ENCODE data around the gene MXD1. TPM values are rescaled to one million over a fixed set of nuclear protein-coding genes. Genes with fewer than 3 reads are reported as not detected.

The MXD1 gene
- total and polyA plus RNA-seq, 4 donors, result 1.4 to 8.5 (median 5.8) TPM

- H3K9me3 ChIP-seq (ENCODE audit: control insufficient read depth in 4 of 4, low read length in 3 of 4), result no peaks in the 10 kb centered on the region
- H3K9ac ChIP-seq (ENCODE audit: low read depth in 1 of 2, low read length in 2 of 2), result no peak overlapping the region
- H3K4me1 ChIP-seq (ENCODE audit: control insufficient read depth in 4 of 4, insufficient read depth in 4 of 4, low read length in 3 of 4), result peaks cover 0 to 8% (median 3%) of the 10 kb centered on the region in 4 donors
- H3K27me3 ChIP-seq (ENCODE audit: control insufficient read depth in 4 of 4, insufficient read depth in 4 of 4, low read length in 3 of 4), result no peaks in the 10 kb centered on the region
- peaks cover 17 to 42% (median 32%) of the 10 kb centered on the region in 4 donors for H3K36me3 ChIP-seq (ENCODE audit: control insufficient read depth in 4 of 4, insufficient read depth in 3 of 4, low read depth in 1 of 4, low read length in 3 of 4)
- no peak overlapping the region for H3K4me3 ChIP-seq (ENCODE audit: low read depth in 1 of 3, low read length in 3 of 3)
- H3K27ac ChIP-seq (ENCODE audit: low read depth in 1 of 2, low read length in 2 of 2), result no peak overlapping the region
- WGBS, result 89% methylated on average over 11 of the region's 11 CpGs
- TF ChIP-seq CTCF (IDR thresholded peaks at IDR 0.05; ENCODE audit: low read depth, low read length, missing input control) (no peak), FOXA2 (IDR thresholded peaks at IDR 0.05) (no peak), RAD21 (IDR thresholded peaks at IDR 0.05) (no peak), FOXA1 (IDR thresholded peaks at IDR 0.05) (no peak), GABPA (IDR thresholded peaks at IDR 0.05 in 1 of 2, conservative IDR thresholded peaks at IDR 0.05 in 1 of 2) (no peak), NR2F2 (IDR thresholded peaks at IDR 0.05) (no peak), SP1 (IDR thresholded peaks at IDR 0.05) (no peak), ZBTB33 (IDR thresholded peaks at IDR 0.05) (no peak), HNF4A (conservative IDR thresholded peaks at IDR 0.05) (no peak)
- DNase-seq (ENCODE audit: low spot score), result no peak
These were observed 22.0 kb downstream of the MXD1 start for GRCh38 chr2:69936906-69937305.

DNA sequence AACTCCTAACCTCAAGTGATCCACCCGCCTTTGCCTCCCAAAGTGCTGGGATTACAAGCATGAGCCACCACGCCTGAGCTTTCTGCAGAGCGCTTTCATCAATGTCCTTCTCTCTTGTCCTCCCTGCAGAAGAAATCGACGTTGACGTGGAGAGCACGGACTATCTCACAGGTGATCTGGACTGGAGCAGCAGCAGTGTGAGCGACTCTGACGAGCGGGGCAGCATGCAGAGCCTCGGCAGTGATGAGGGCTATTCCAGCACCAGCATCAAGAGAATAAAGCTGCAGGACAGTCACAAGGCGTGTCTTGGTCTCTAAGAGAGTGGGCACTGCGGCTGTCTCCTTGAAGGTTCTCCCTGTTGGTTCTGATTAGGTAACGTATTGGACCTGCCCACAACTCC, 23.1 kb downstream of the MXD1 start:
- Histone ChIP-seq H3K9ac (ENCODE audit: low read depth in 1 of 2, low read length in 2 of 2) (no peak overlapping the region), H3K36me3 (ENCODE audit: control insufficient read depth in 4 of 4, insufficient read depth in 3 of 4, low read depth in 1 of 4, low read length in 3 of 4) (peaks cover 15 to 50% (median 37%) of the 10 kb centered on the region in 4 donors), H3K9me3 (ENCODE audit: control insufficient read depth in 4 of 4, low read length in 3 of 4) (no peaks in the 10 kb centered on the region), H3K27ac (ENCODE audit: low read depth in 1 of 2, low read length in 2 of 2) (no peak overlapping the region), H3K4me3 (ENCODE audit: low read depth in 1 of 3, low read length in 3 of 3) (no peak overlapping the region), H3K27me3 (ENCODE audit: control insufficient read depth in 4 of 4, insufficient read depth in 4 of 4, low read length in 3 of 4) (no peaks in the 10 kb centered on the region), H3K4me1 (ENCODE audit: control insufficient read depth in 4 of 4, insufficient read depth in 4 of 4, low read length in 3 of 4) (peaks cover 0 to 8% (median 3%) of the 10 kb centered on the region in 4 donors)
- 98% methylated on average over 14 of the region's 14 CpGs for WGBS
- TF ChIP-seq ZBTB33 (IDR thresholded peaks at IDR 0.05), result no peak
- no peak for TF ChIP-seq RXRA (IDR thresholded peaks at IDR 0.05)
- no peak for TF ChIP-seq TAF1 (conservative IDR thresholded peaks at IDR 0.05)
- no peak for TF ChIP-seq FOXA1 (IDR thresholded peaks at IDR 0.05)
- TF ChIP-seq NR2F2 (IDR thresholded peaks at IDR 0.05), result no peak
- TF ChIP-seq YY1 (IDR thresholded peaks at IDR 0.05), result no peak
- TF ChIP-seq SP1 (IDR thresholded peaks at IDR 0.05), result no peak
- no peak for TF ChIP-seq GABPA (IDR thresholded peaks at IDR 0.05 in 1 of 2, conservative IDR thresholded peaks at IDR 0.05 in 1 of 2)
- no peak for TF ChIP-seq HNF4A (conservative IDR thresholded peaks at IDR 0.05)
- no peak for TF ChIP-seq FOXA2 (IDR thresholded peaks at IDR 0.05)
- TF ChIP-seq MAX (IDR thresholded peaks at IDR 0.05), result no peak
- no peak for DNase-seq (ENCODE audit: low spot score)

All from liver (tissue), 9 donors.